DOHH2 (cell line): ENCODE results near the gene CCDC88C.

Experiments used
- CTCF ChIP-seq: fragments of 200-600 bp; sonication (generic); IDR thresholded peaks from one replicate; pipeline ENCODE4 v1.5.1; 2014; ENCODE audit warnings: antibody characterized with exemption, mild to moderate bottlenecking, low read depth, low read length; ENCODE audit not compliant: poor library complexity, severe bottlenecking
- EZH2phosphoT487 ChIP-seq: fragments of 200-600 bp; sonication (generic); IDR thresholded peaks from 2 replicates; pipeline ENCODE4 v1.6.1; 2017; ENCODE audit warnings: borderline replicate concordance, mild to moderate bottlenecking, antibody characterized with exemption, low read length, moderate library complexity, mixed read lengths

- TF ChIP-seq CTCF, result no peak
- no peak for TF ChIP-seq EZH2phosphoT487
These were observed 86.8 kb downstream of the CCDC88C start for GRCh38 chr14:91330856-91331255.
